ENCODE data around the gene HP.
"Not testable (repeated sequence)": the region's sequence is repeated elsewhere in the genome, so short reads cannot be mapped to it uniquely, and the experiment has no call there.

The HP gene

GRCh38 chr16:72064361-72064894 is 10.1 kb downstream of the HP start:
- CTCF ChIA-PET: interaction anchor here (0.7 to 1.2 kb wide), 2 partner anchors 10 to 36 kb away, joined by 3 to 5 read pairs; partner anchors contain the start of gene HP
- no peak for DNase-seq (ENCODE audit: low read depth, low spot score)
- no peak for TF ChIP-seq CTCF (IDR thresholded peaks at IDR 0.05; ENCODE audit: insufficient read depth, low read length, missing control alignments)
- no peak overlapping the region for H3K4me3 ChIP-seq (ENCODE audit: low read depth, low read length)
- POLR2A ChIA-PET: no interaction called here

GRCh38 chr16:72066747-72067146 is 12.4 kb downstream of the HP start:
- TF ChIP-seq CTCF (IDR thresholded peaks at IDR 0.05; ENCODE audit: insufficient read depth, low read length, missing control alignments): peak; percentile 44
- DNase-seq (ENCODE audit: low read depth, low spot score): no peak
- CTCF ChIA-PET: interaction anchor here (0.7 to 3.0 kb wide), 17 partner anchors 9 to 45 kb away, joined by 3 to 16 read pairs (median 5); partner anchors contain the start of genes DHX38, HP and TXNL4B
- POLR2A ChIA-PET: no interaction called here
- no peak overlapping the region for H3K4me3 ChIP-seq (ENCODE audit: low read depth, low read length)

- ChIA-PET POLR2A (no interaction called here), CTCF (interaction anchor here (1.2 to 3.0 kb wide), 4 partner anchors 9 to 31 kb away, joined by 4 to 16 read pairs (median 5); no protein-coding TSS in a partner anchor)
- no peak overlapping the region for H3K4me3 ChIP-seq (ENCODE audit: low read depth, low read length)
- TF ChIP-seq CTCF (IDR thresholded peaks at IDR 0.05; ENCODE audit: insufficient read depth, low read length, missing control alignments): no peak
- DNase-seq (ENCODE audit: low read depth, low spot score): no peak
Measured at GRCh38 chr16:72068930-72069329, 14.6 kb downstream of the HP start.

GRCh38 chr16:72072514-72073342 is 18.4 kb downstream of the HP start:
- H3K4me3 ChIP-seq (ENCODE audit: low read depth, low read length): no peak overlapping the region
- DNase-seq (ENCODE audit: low read depth, low spot score): no peak
- no peak for TF ChIP-seq CTCF (IDR thresholded peaks at IDR 0.05; ENCODE audit: insufficient read depth, low read length, missing control alignments)
- POLR2A ChIA-PET: no interaction called here
- CTCF ChIA-PET: no interaction called here

- POLR2A ChIA-PET: no interaction called here
- CTCF ChIA-PET: no interaction called here
- no peak overlapping the region for H3K4me3 ChIP-seq (ENCODE audit: low read depth, low read length)
- no peak for TF ChIP-seq CTCF (IDR thresholded peaks at IDR 0.05; ENCODE audit: insufficient read depth, low read length, missing control alignments)
- no peak for DNase-seq (ENCODE audit: low read depth, low spot score)
Measured at GRCh38 chr16:72073560-72074230, 19.4 kb downstream of the HP start.

- POLR2A ChIA-PET: not testable (repeated sequence)
- CTCF ChIA-PET: interaction anchor here (1.2 kb wide), 1 partner anchor 8 kb away, joined by 4 read pairs; no protein-coding TSS in a partner anchor
Measured at GRCh38 chr16:72075067-72075466, 20.8 kb downstream of the HP start.

GRCh38 chr16:72076991-72077706 is 22.8 kb downstream of the HP start:
- H3K4me3 ChIP-seq (ENCODE audit: low read depth, low read length); POLR2A ChIA-PET; DNase-seq (ENCODE audit: low read depth, low spot score): not testable (repeated sequence)
- CTCF ChIA-PET: interaction anchor here (1.4 kb wide), 1 partner anchor 10 kb away, joined by 5 read pairs; no protein-coding TSS in a partner anchor

More at GRCh38 chr16:72075067-72075466, 20.8 kb downstream of the HP start:
- DNase-seq (ENCODE audit: low read depth, low spot score); H3K4me3 ChIP-seq (ENCODE audit: low read depth, low read length): not testable (repeated sequence)
